NCI-H128 (cell line): ENCODE results near the gene CALD1.

Source experiments
- DNase-seq: peaks from one replicate; lab custom pipeline; 2025; ENCODE audit not compliant: unreplicated experiment; lab: John Stamatoyannopoulos, UW

CALD1 gene

GRCh38 chr7:134787064-134787463, 7.6 kb downstream of the CALD1 start:
- no peak for DNase-seq

DNA sequence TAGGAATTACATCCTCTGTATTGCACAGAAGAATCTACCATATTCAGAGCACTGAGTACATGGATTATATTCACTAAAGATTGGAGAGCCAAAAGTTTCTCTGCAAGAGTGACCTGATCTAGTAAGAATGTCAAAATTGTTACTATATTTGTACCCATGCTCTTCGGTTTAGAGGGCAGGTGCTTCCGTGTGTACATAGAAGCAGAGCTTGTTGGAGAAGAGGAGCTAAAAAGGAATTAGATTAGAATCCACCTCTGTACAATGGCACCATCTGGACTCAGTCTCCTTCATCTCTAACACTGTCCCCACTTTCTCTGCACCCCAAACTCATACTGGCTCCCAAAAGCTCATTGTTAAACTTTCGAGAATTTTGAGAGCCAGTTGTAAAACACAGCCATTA, 8.3 kb downstream of the CALD1 start:
- DNase-seq: no peak

GRCh38 chr7:134788191-134788590, 8.8 kb downstream of the CALD1 start:
- DNase-seq: no peak

DNA sequence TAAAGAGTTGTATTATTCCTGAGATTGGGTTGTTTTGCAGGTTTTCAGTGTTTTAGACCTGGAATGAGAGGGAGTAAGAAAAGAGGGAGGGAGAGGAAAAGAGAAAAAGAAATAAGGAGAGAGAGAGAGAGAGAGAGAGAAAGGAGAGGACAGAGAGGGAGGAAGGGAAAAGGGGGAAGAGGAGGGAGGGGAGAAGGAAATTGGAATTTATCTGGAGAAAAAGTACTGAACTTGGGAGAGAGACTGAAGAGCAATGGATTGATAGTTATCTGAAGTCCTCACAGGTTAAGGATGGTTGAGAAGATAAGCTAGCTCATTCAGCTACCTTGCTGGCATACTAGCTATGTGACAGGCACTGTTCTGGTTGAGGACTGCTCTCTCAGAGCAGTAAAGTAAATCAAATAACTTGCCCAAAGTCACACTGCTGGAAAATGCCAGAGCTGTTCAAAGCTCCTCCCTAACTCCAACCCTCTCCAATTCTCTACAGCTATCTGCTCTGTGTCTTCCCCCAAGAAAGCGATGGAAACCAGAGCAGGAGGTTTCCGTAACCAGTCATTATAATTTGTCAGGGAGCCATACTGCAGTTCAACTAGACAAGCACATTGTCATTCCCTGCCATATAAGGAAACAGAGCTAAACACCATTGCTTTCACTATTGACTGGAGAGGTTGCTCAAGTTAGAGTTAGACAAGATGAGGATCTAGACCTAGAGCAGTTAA, 10.7 kb downstream of the CALD1 start:
- no peak for DNase-seq

- DNase-seq: no peak
Observed at GRCh38 chr7:134792968-134793367, 13.5 kb downstream of the CALD1 start.

- DNase-seq: no peak
Observed at GRCh38 chr7:134795231-134795630, 15.8 kb downstream of the CALD1 start.

DNA sequence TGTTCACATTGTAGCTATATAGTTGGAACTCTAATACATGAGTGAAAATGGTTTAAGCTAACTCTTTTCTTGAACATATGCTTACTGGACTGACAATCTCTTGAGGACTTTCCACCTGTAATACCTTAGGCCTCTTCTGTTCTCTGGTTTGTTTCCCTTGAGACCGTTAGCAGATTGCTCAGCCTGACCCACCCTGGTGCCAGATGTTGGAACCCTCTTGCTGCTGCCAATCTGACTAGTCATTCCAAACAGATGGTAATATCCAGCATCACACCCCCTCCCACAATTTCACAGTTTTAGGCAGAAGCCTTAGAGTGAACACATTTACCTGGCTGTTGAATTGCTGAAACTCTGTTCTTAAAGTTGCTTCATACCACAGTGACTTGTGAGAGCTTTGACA, 18.7 kb downstream of the CALD1 start:
- DNase-seq: no peak

GRCh38 chr7:134799377-134799776, 19.9 kb downstream of the CALD1 start:
- DNase-seq: no peak

DNA sequence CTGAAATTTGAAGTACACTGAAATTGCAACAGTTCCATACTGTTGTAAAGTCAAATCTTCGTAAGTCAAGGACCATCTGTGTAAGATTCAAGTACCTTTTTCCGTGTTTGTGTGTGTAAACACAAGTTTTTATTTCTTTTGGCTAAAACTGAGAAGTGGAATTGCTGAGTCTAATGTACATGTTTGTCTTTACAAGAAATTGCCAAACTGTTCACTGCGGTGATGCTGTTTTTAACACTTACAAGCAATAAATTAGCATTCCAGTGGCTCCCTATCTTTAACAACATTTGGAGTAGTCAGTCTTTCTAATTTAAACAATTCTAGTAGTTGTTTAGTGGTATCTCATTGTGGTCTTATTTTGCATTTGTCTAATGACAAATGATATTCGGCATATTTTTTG, 23.3 kb downstream of the CALD1 start:
- DNase-seq: no peak

- no peak for DNase-seq
Observed at GRCh38 chr7:134804351-134804750, 24.9 kb downstream of the CALD1 start.

DNA sequence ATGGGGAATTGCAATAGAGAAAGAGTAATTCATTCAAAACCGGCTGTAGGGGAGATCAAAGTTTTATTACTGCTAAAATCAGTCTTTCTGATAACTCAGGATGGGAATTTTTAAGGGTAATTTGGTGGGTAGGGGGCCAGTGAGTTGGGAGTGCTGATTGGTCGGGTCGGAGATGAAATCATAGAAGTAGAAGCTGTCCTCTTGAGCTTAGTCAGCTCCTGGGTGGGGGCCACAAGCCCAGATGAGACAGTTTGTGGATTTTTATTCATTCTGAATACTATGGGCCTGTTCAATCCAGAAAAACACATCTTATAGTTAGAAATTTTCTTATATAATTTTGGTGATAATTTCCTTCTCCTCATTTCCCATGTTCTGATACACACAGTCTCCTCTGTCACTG, 25.4 kb downstream of the CALD1 start:
- DNase-seq: no peak

DNA sequence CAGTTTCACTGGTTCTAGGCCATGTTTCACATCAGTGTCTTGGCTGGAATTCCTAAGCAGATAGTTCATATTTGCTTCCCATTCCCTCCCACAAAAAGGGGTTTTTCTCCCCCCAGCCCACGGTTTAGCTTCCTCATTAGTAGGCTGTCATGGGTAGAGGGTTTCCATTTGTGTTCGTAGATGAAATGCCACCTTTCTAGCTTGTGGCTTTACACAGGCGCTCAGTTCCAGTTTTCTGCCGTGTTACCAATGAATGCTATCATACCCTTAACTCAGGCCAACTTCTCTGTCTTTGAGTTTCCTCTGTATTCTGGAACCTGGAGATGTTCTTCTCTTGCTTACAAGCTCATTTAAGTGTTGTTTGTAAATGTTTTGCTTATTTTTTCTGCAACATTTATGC, 26.8 kb downstream of the CALD1 start:
- DNase-seq: no peak

- no peak for DNase-seq
Observed at GRCh38 chr7:134809616-134810015, 30.2 kb downstream of the CALD1 start.

GRCh38 chr7:134811765-134812164, 32.3 kb downstream of the CALD1 start:
- DNase-seq: no peak

GRCh38 chr7:134813663-134814396, 34.4 kb downstream of the CALD1 start:
- no peak for DNase-seq

DNA sequence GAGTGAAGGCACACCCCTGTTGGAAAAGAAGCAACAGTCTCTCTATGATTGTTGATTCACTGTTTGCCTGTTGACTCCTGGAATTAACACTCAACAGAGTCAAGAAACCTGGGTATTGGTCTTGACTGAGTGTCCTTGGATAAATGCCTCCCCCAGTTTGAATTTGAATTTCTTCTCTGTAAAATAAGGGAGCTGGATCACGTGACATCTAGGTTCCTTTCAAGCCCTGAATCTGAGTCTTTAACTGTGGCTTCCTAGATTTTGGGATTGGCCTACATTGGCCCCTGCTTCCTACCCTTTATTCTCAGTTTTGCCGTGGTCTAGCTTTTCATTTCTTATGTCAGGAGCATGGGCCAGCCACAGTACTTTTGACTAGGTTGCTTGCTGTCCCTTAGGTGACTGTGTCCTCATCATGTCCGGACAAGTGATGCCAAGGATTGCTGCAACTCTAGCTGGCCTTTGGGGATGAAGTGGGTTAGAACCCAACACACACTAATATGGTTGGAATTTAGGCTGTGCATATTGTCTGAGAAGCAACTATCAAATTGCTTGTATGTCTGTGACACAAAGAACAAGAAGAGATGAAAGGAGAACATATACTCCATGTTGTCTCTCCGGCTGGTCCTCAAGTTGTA, 35.4 kb downstream of the CALD1 start:
- DNase-seq: no peak

DNA sequence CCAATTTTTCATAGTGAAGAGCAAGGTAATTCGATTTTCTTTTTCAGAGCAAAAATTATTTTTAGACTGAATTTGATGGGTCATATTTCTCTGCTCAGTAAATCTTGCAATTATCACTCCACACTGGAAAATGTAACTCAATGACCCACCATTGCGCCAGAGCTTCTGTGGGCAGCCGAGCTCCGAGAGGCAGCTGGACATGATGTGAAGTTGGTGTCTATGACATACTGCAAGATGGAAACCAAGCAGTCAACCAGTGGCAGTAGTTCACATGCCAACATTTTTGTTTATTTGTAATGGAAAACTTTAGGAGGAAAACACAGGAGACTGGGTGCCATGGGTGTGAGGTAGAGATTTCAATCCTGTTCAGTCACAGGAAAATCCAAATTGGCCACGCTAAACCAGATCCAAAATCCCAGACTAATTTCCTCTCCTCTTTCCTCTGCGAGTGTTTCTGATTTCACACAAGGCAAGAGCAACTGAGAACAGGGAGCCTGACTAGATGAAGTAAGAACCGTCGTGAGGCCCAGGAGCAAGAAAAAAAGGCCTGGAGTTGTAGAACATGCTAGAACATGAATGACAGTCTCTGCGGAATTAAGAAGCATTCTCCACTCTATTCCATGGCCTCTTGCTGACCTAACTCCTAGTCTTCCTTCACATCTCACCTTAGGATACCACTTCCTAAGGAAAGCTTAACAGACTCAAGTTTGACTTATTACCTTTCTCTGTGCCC, 39.3 kb downstream of the CALD1 start:
- DNase-seq: no peak

GRCh38 chr7:134819401-134819800, 40.0 kb downstream of the CALD1 start:
- DNase-seq: no peak

GRCh38 chr7:134820295-134820694, 40.9 kb downstream of the CALD1 start:
- DNase-seq: no peak

GRCh38 chr7:134820778-134821177, 41.3 kb downstream of the CALD1 start:
- no peak for DNase-seq

DNA sequence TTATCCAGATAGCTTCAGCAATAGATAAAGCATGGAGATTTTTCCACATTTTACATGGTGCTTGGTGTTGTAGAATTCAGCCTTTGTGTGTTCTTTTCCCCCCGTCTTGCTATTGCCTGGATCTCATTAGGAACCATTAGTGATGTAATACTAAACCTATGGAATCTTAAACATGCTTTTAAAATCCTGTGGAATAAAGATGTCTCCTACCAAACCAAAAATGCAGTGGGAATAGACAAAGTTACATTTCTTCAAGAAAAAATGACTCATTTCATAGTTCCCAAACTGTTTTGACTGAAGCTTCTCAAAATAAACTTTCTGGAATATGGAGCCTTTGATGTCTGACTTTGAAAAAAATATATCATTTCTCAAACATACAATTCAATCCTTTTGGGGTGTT, 44.0 kb downstream of the CALD1 start:
- no peak for DNase-seq

- no peak for DNase-seq
Observed at GRCh38 chr7:134825666-134826065, 46.2 kb downstream of the CALD1 start.
